ENCODE data around the gene RADIL. TPM values are rescaled to one million over a fixed set of nuclear protein-coding genes. Genes with fewer than 3 reads are reported as not detected.

Gene RADIL
- total and polyA plus RNA-seq, 2 of the 13 experiments (the other 11 are each of a cell fraction or from before 2014, with no cell fraction given), result 0.05 to 0.09 TPM

DNA sequence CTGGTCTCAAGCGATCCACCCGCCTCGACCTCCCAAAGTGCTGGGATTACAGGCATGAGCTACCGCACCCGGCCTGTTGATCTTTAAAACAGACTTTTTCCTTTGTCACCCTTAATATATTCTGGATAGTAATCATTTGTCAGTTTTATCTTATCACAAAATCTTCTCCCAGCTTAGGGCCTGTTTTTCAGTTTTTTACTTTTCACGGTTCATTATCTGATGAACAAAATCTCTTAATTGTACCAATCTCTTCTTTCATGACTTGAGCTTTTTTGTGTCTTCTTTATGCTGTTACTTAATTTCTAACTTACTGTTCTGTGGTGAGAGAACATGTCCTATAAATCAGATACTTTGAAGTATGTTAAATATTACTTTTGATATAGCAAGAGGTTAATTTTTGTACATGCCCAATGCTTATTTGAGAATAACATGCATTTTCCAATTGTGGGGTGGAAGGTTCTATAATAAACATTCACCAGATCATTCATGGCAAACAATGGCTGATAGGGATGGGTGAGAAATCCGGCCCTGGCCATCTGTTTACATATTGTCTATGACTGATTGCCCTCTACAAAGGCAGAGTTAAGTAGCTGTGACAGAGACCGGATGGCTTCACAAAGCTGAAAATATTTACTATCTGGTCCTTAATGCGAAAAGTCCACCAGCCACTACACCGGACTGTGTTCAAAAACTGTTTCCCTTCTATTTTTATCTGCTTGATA is 27.0 kb downstream of the RADIL start:
- DNase-seq (ENCODE audit: low spot score) (peak; percentile 25), ATAC-seq (peak; percentile 67; the same call in 2 of the 3 replicates), FAIRE-seq (no peak)
- no TSS peak for BruUV-seq (replicated peaks)
- Histone ChIP-seq H3K27me3 (ENCODE audit: control insufficient read depth in 1 of 2, insufficient read depth in 2 of 2, low read length in 2 of 2) (peaks cover 0 to 25% of the 10 kb centered on the region in 2 experiments; a peak in 3 of 5 replicates), H3K27ac (ENCODE audit: extremely low read length, insufficient read depth, low read length) (no peak overlapping the region), H3K4me1 (ENCODE audit: insufficient read depth, low read length) (peaks cover 13% of the 10 kb centered on the region), H3K4me2 (ENCODE audit: low read depth, low read length) (no peak overlapping the region), H3K4me3 (replicated peaks in 1 of 3; ENCODE audit: insufficient read depth in 1 of 3, low read depth in 2 of 3, low read length in 3 of 3) (no peak overlapping the region), H4K20me1 (ENCODE audit: insufficient read depth, low read length) (no peaks in the 10 kb centered on the region), H3K79me2 (ENCODE audit: insufficient read depth, low read length) (no peaks in the 10 kb centered on the region), H3K9ac (ENCODE audit: insufficient read depth, low read depth, low read length) (no peak overlapping the region), H3K36me3 (replicated peaks in 1 of 2; ENCODE audit: control insufficient read depth in 1 of 2, insufficient read depth in 2 of 2, low read length in 2 of 2) (no peaks in the 10 kb centered on the region), H2AFZ (ENCODE audit: low read length) (no peak overlapping the region), H3K9me3 (ENCODE audit: low read length) (no peaks in the 10 kb centered on the region)
- intact Hi-C loops (cut with micrococcal nuclease; ENCODE audit: unreplicated experiment) (no loop called here), in situ Hi-C loops (cut with HindIII; ENCODE audit: extremely low pct_ligation_motif_present, low pct_unique_long_range_greater_than_20kb) (no loop called here)
- 46% methylated on average over 10 of the region's 10 CpGs for WGBS (ENCODE audit: low lambda C conversion rate)
- TF ChIP-seq TCF7 (IDR thresholded peaks at IDR 0.05; ENCODE audit: low read depth), result peak; percentile 51; the same call in 1 of the 2 replicates
- TF ChIP-seq HOXA5 (CRISPR knock-in tag; IDR thresholded peaks at IDR 0.05), result no peak
- TF ChIP-seq SAP130 (CRISPR knock-in tag; IDR thresholded peaks at IDR 0.05; ENCODE audit: low read depth), result peak; percentile 30; the same call in 1 of the 2 replicates
- peak; percentile 83; the same call in 1 of the 2 replicates for TF ChIP-seq SOX5 (CRISPR knock-in tag; IDR thresholded peaks at IDR 0.05; ENCODE audit: borderline replicate concordance)
- no peak for TF ChIP-seq KAT7 (CRISPR knock-in tag; IDR thresholded peaks at IDR 0.05; ENCODE audit: borderline replicate concordance)
- TF ChIP-seq, protein P1, sequence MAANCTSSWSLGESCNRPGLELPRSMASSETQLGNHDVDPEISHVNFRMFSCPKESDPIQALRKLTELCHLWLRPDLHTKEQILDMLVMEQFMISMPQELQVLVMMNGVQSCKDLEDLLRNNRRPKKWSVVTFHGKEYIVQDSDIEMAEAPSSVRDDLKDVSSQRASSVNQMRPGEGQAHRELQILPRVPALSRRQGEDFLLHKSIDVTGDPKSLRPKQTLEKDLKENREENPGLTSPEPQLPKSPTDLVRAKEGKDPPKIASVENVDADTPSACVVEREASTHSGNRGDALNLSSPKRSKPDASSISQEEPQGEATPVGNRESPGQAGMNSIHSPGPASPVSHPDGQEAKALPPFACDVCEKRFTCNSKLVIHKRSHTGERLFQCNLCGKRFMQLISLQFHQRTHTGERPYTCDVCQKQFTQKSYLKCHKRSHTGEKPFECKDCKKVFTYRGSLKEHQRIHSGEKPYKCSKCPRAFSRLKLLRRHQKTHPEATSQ (CRISPR knock-in tag; IDR thresholded peaks at IDR 0.05; ENCODE audit: borderline replicate concordance), result no peak
- TF ChIP-seq, protein P2, sequence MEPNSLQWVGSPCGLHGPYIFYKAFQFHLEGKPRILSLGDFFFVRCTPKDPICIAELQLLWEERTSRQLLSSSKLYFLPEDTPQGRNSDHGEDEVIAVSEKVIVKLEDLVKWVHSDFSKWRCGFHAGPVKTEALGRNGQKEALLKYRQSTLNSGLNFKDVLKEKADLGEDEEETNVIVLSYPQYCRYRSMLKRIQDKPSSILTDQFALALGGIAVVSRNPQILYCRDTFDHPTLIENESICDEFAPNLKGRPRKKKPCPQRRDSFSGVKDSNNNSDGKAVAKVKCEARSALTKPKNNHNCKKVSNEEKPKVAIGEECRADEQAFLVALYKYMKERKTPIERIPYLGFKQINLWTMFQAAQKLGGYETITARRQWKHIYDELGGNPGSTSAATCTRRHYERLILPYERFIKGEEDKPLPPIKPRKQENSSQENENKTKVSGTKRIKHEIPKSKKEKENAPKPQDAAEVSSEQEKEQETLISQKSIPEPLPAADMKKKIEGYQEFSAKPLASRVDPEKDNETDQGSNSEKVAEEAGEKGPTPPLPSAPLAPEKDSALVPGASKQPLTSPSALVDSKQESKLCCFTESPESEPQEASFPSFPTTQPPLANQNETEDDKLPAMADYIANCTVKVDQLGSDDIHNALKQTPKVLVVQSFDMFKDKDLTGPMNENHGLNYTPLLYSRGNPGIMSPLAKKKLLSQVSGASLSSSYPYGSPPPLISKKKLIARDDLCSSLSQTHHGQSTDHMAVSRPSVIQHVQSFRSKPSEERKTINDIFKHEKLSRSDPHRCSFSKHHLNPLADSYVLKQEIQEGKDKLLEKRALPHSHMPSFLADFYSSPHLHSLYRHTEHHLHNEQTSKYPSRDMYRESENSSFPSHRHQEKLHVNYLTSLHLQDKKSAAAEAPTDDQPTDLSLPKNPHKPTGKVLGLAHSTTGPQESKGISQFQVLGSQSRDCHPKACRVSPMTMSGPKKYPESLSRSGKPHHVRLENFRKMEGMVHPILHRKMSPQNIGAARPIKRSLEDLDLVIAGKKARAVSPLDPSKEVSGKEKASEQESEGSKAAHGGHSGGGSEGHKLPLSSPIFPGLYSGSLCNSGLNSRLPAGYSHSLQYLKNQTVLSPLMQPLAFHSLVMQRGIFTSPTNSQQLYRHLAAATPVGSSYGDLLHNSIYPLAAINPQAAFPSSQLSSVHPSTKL (CRISPR knock-in tag; IDR thresholded peaks at IDR 0.05), result 0 out of 2 replicates have a peak, but pooled peaks have one; percentile 15
- 0 out of 2 replicates have a peak, but pooled peaks have one; percentile 17 for TF ChIP-seq RARA (CRISPR knock-in tag; IDR thresholded peaks at IDR 0.05)
- peak; percentile 15; the same call in 1 of the 2 replicates for TF ChIP-seq ETV5 (CRISPR knock-in tag; IDR thresholded peaks at IDR 0.05; ENCODE audit: borderline replicate concordance)
- TF ChIP-seq SOX13 (IDR thresholded peaks at IDR 0.05), result no peak
- TF ChIP-seq SOX13 (CRISPR knock-in tag; conservative IDR thresholded peaks at IDR 0.05 in 1 of 2, IDR thresholded peaks at IDR 0.05 in 1 of 2), result peak in 1 of 2 experiments; percentile 43; a peak in 1 of 4 replicates
- TF ChIP-seq, protein P3, sequence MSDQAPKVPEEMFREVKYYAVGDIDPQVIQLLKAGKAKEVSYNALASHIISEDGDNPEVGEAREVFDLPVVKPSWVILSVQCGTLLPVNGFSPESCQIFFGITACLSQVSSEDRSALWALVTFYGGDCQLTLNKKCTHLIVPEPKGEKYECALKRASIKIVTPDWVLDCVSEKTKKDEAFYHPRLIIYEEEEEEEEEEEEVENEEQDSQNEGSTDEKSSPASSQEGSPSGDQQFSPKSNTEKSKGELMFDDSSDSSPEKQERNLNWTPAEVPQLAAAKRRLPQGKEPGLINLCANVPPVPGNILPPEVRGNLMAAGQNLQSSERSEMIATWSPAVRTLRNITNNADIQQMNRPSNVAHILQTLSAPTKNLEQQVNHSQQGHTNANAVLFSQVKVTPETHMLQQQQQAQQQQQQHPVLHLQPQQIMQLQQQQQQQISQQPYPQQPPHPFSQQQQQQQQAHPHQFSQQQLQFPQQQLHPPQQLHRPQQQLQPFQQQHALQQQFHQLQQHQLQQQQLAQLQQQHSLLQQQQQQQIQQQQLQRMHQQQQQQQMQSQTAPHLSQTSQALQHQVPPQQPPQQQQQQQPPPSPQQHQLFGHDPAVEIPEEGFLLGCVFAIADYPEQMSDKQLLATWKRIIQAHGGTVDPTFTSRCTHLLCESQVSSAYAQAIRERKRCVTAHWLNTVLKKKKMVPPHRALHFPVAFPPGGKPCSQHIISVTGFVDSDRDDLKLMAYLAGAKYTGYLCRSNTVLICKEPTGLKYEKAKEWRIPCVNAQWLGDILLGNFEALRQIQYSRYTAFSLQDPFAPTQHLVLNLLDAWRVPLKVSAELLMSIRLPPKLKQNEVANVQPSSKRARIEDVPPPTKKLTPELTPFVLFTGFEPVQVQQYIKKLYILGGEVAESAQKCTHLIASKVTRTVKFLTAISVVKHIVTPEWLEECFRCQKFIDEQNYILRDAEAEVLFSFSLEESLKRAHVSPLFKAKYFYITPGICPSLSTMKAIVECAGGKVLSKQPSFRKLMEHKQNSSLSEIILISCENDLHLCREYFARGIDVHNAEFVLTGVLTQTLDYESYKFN (CRISPR knock-in tag; conservative IDR thresholded peaks at IDR 0.05), result 0 out of 2 replicates have a peak, but pooled peaks have one; percentile 15
- ChIA-PET CTCF (ENCODE audit: low intra/inter-chr PET ratio, low total read pairs) (no interaction called here), POLR2A (no interaction called here)
